Large intestine (tissue), 12 donors: Measurements from ENCODE around the gene ATP2B3. TPM values are rescaled to one million over a fixed set of nuclear protein-coding genes. Genes with fewer than 3 reads are reported as not detected.

Experiments used
- DNase-seq, 2 donors: peaks; one replicate each; pipeline versions ENCODE4 v3.0.0 to v3.0.0-alpha.2; 2013
- H3K27ac ChIP-seq: one replicate; pipeline ENCODE4 v1.5.1; 2013; ENCODE audit warnings: low read length
- H3K27me3 ChIP-seq: 2 replicates; pipeline ENCODE4 v1.6.1; 2013; ENCODE audit warnings: low read length; ENCODE audit not compliant: control insufficient read depth, insufficient read depth
- H3K36me3 ChIP-seq: 2 replicates; pipeline ENCODE4 v1.6.1; 2013; ENCODE audit warnings: low read length; ENCODE audit not compliant: control insufficient read depth, insufficient read depth
- H3K4me1 ChIP-seq: one replicate; pipeline ENCODE4 v1.6.1; 2013; ENCODE audit warnings: low read length; ENCODE audit not compliant: control insufficient read depth, insufficient read depth
- H3K4me3 ChIP-seq: one replicate; pipeline ENCODE4 v1.5.1; 2013; ENCODE audit warnings: low read length
- H3K9me3 ChIP-seq: one replicate; pipeline ENCODE4 v1.6.1; 2013; ENCODE audit warnings: mild to moderate bottlenecking, low read depth, low read length, moderate library complexity; ENCODE audit not compliant: control insufficient read depth
- WGBS: methylation state at CpG from one replicate; pipeline ENCODE4 v1.1.5; 2013; ENCODE audit warnings: low lambda C conversion rate; ENCODE audit not compliant: insufficient coverage; 5-methylcytosine and 5-hydroxymethylcytosine counted together
- long read RNA-seq, 11 donors: transcript quantifications; one replicate each; lab custom pipeline, GENCODE V29; 2026
- polyA plus RNA-seq: library from polyadenylated mRNA; unstranded; fragments of 120-200 nt; gene quantifications from one replicate; pipeline ENCODE4 v1.2.1, GENCODE V29; 2013

ATP2B3 gene
- polyA plus RNA-seq = 1.6 TPM
- long read RNA-seq, donor 1 = 0 reads
- long read RNA-seq, donor 2 = 0 reads
- long read RNA-seq, donor 3 = 0 reads
- long read RNA-seq, donor 4 = 0 reads
- long read RNA-seq, donor 5 = 0 reads
- long read RNA-seq, donor 6 = 0 reads
- long read RNA-seq, donor 7 = 0 reads
- long read RNA-seq, donor 8 = 0 reads
- long read RNA-seq, donor 9 = 0 reads
- long read RNA-seq, donor 10 = 0 reads
- long read RNA-seq, donor 11 = 0 reads

DNA sequence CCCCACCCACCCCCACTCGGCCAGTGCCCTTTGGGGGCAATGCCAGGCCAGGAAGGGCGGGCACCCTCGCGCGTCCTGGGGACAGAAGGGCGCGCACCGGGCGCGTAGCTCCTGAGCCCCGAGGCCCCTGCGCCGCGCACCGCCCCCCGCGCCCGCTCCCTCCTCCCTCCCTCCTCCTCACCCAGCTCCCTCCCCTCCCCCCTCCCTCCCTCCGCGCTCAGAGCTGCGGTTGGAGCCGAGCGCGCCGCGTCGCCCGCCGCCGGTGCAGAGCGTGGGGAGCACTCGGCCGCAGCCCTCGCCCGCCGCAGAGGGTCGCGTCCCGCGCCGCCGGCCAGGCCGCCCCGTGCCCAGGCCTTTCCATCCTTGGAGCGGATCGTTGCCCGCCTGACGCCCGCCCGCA, at the start of gene ATP2B3:
ATP2B3 (plus strand) TSS at position 220 of the 400 bp plus-strand sequence. CDS start 18,606 bp downstream, outside the sequence.
- no peak within 1 kb of the TSS for H3K4me3 ChIP-seq
- no peaks in the 10 kb centered on the region for H3K4me1 ChIP-seq
- no peak within 1 kb of the TSS for H3K27ac ChIP-seq
- peaks cover 49% of the 10 kb centered on the region for H3K27me3 ChIP-seq
- no CpG with 5 or more reads among the region's 50 CpGs for WGBS
- no peak for DNase-seq
- no peaks in the 10 kb centered on the region for H3K36me3 ChIP-seq
- H3K9me3 ChIP-seq = no peaks in the 10 kb centered on the region

DNA sequence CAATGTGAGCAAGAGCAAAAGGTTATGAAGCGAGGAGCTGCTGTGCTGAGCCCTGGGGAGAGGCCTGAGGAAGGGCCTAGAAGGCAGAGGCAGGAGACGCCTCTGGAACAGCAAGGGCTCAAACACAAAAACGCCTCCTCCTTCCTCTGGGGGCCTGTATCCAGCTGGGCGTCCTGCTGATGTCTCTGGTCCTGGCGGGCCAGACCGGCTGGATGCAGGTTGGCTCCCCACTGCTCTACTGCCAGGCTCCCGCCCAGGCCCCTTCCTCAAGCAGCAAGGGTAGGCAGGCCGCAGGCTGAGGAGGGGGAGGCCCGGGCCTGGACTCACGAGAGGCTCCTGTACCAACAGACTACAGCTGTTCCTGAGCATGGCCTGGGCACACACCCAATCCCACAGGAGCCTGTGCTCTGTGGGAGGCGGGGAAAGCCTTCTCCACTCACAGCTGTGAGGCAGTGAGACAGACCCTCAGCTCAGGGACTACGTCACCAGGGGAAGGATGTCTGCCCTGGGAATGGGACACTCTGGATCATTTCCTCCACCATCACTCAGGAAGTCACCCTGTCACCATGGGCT, 49.3 kb upstream of the ATP2B3 start:
- no peak overlapping the region for H3K27ac ChIP-seq
- peaks cover 12% of the 10 kb centered on the region for H3K4me1 ChIP-seq
- no CpG with 5 or more reads among the region's 12 CpGs for WGBS
- peaks cover 9% of the 10 kb centered on the region for H3K36me3 ChIP-seq
- no peaks in the 10 kb centered on the region for H3K9me3 ChIP-seq
- H3K4me3 ChIP-seq = no peak overlapping the region
- no peaks in the 10 kb centered on the region for H3K27me3 ChIP-seq
- DNase-seq = peak in 1 of 2 donors; percentile 18

DNA sequence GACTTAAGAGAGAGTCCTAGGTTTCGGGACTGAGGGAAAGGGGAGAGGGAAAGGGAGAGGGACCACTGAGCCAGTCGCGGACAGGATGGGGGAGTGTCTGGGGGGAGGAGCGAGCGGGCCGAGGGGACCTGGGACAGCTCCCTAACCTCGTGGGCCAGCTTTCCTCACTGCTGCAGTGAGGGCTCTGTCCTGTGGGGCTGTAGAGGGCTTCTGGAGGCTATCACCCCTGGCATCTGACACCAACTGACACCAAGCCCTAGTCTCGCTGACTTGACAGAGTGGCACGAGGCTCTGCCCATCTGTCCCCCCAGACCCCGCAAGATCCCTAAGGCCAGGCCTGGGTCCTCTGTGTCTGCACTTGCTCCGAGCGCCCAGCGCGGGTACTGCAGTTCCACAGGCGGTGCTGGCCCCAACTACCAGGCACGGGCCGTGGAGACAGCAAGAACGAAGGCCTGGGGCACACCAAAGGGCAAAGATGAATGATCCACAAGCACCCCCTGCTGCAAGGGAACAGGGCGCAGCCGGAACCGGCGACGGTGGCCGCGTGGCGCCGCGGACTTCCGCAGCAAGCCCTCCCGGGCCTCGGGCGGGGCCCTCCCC, 47.5 kb upstream of the ATP2B3 start:
- Histone ChIP-seq H3K4me3 (peak overlapping the region; percentile 59), H3K27ac (peak overlapping the region; percentile 29), H3K36me3 (no peaks in the 10 kb centered on the region), H3K9me3 (no peaks in the 10 kb centered on the region), H3K27me3 (no peaks in the 10 kb centered on the region), H3K4me1 (peaks cover 13% of the 10 kb centered on the region)
- WGBS = no CpG with 5 or more reads among the region's 32 CpGs
- no peak for DNase-seq

DNA sequence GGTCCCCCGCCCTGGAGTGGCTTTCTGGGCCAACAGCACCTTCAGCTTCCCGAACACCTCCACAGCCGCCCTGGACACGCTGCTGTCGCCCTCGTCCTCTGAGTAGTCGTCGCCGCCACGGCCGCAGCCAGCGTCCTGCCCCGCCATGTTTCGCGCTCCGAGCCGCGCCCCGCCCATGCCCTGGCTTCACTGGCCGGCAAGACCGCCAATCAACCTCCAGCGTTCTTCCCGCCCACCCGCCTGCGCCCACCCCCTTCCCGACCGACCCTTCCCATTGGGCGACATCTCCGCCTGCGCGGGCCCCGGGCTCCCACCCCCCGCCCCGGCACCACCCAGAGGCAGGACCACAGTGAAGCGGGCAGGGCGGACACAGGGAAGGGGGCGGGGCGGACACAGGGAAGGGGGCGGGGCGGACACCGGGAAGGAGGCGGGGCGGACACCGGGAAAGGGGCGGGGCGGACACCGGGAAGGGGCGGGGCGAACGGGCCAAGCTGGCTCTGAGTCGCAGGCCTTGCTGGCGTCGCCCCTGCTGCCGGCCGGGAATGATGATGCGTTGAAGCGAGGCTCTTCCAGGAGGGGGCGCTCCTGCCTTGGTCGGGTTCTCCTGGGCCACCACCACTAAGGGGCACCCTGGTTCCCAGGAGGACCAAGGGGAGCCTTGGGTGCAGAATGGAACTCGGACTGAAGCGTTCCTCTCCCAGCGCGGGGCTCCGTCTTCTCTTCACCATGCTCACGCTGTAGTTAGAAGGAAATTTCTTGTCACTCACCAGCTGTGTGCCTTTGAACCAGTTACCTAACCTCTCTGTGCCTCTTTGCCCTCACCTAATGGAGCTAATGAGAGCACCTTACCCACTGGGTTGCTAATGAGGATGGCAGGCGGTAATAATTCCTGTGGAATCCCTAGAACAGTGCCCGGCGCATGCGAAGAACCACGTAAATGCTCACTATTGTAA, 46.8 kb upstream of the ATP2B3 start, which contains the start of gene HAUS7:
HAUS7 (minus strand) TSS at position 166 of the 953 bp plus-strand sequence; CDS start at position 147, 19 bp downstream.
- Histone ChIP-seq H3K4me1 (peaks cover 18% of the 10 kb centered on the region), H3K4me3 (peak within 1 kb of the TSS; percentile 59), H3K36me3 (no peaks in the 10 kb centered on the region), H3K27ac (peak within 1 kb of the TSS; percentile 55), H3K27me3 (no peaks in the 10 kb centered on the region), H3K9me3 (no peaks in the 10 kb centered on the region)
- WGBS = no CpG with 5 or more reads among the region's 70 CpGs
- peak; percentile 87 to 88 for DNase-seq

DNA sequence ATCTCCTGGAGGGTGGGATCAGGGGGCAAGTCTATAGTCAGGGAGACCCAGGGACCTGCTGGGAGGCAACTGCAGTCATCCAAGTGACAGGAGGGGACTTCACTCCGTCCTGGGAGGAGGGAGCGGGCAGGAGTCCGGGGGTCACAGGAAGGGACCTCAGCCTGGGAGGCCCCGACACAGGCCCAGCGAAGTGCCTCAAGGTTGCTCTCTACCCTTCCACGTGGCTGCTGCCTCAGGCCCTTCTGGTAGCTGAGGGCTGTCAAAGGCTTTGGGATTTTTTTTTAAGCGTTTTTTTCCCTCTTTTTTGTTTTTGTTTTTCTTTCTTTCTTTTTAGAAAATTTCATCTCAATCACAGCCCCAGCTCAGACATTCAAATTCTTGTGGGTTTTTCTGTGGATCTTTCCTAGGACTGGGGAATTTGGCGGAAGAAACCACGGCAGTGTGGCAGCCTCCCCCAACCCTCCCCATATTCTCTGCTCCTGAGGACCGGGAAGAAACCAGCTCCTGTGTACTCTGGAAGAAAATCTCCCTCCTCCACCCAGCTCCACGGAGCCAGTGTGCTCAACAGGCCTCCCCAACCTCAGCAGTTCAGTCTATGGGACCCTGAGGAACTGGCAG, 45.7 kb upstream of the ATP2B3 start:
- no peaks in the 10 kb centered on the region for H3K9me3 ChIP-seq
- no peak overlapping the region for H3K4me3 ChIP-seq
- WGBS = 75% methylated on average over 2 of the region's 11 CpGs
- peaks cover 19% of the 10 kb centered on the region for H3K4me1 ChIP-seq
- DNase-seq = peak in 1 of 2 donors; percentile 27
- H3K27ac ChIP-seq = peak overlapping the region; percentile 55
- no peaks in the 10 kb centered on the region for H3K27me3 ChIP-seq
- H3K36me3 ChIP-seq = no peaks in the 10 kb centered on the region

DNA sequence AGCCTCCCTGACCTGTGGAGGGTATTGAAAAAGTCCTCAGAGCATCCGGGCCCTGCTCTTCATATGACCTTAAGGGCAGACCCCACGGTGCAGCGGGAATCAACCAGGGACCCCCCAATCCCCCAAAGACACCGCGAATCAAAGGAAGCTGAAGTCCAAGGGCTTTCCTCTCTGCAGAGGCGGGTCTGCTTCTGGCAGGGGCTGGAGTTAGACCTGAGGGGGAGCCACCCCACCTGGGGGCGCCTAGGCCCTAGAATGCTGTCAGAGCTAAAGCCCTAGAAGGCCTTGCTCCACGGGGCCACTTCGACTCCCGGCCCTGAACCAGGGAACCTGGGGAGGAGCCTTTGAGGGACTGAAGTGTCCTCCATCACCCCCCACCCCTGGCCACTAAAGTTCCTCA, 44.3 kb upstream of the ATP2B3 start:
- no peak for DNase-seq
- H3K4me1 ChIP-seq = peaks cover 21% of the 10 kb centered on the region
- no peaks in the 10 kb centered on the region for H3K27me3 ChIP-seq
- no peak overlapping the region for H3K27ac ChIP-seq
- WGBS = no CpG with 5 or more reads among the region's 10 CpGs
- no peaks in the 10 kb centered on the region for H3K36me3 ChIP-seq
- no peak overlapping the region for H3K4me3 ChIP-seq
- H3K9me3 ChIP-seq = no peaks in the 10 kb centered on the region

DNA sequence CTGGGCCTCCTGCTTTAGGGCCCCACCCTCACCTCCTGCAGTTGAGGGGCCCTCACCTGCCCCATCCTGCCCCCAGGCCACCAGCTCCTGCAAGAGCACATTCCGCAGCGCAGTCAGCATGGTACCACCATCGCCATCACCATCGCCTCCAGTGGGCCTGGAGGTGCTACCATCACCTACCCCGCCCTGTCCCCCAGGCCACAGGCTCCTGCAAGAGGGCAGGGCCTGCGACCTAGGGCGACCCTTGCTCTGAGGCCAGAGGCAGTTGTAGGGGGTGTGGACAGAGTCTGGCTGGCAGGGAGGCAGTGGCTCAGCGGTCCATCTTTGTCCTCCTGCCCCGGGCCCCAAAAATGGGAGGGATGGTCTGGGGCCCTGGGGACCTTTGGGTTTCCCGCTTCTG, 43.2 kb upstream of the ATP2B3 start:
- Histone ChIP-seq H3K4me3 (no peak overlapping the region), H3K27ac (no peak overlapping the region), H3K36me3 (no peaks in the 10 kb centered on the region), H3K9me3 (no peaks in the 10 kb centered on the region), H3K4me1 (peaks cover 21% of the 10 kb centered on the region), H3K27me3 (no peaks in the 10 kb centered on the region)
- no CpG with 5 or more reads among the region's 10 CpGs for WGBS
- peak in 1 of 2 donors; percentile 46 for DNase-seq

DNA sequence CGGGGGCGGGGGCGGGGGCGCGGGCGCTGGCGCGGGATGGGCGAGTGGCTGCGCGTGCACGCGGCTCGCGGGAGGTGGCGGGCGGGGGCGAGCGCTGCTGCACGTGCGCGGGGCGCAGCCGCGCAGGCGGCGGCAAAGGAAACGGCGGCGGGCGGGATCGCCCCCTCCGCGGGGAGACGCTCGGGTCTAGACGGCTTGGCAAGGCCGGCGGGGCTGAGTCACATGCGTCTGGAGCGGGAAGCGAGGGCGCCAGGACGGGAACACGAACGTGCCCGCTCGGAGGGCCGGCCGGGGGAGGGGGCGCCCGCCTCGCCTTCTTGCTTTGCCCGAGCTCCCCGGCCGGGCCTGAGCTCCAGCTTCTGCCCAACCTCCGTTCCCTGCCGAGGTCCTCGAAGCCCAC, 42.7 kb upstream of the ATP2B3 start:
- H3K4me3 ChIP-seq = peak overlapping the region; percentile 10
- no peaks in the 10 kb centered on the region for H3K9me3 ChIP-seq
- no peak overlapping the region for H3K27ac ChIP-seq

DNA sequence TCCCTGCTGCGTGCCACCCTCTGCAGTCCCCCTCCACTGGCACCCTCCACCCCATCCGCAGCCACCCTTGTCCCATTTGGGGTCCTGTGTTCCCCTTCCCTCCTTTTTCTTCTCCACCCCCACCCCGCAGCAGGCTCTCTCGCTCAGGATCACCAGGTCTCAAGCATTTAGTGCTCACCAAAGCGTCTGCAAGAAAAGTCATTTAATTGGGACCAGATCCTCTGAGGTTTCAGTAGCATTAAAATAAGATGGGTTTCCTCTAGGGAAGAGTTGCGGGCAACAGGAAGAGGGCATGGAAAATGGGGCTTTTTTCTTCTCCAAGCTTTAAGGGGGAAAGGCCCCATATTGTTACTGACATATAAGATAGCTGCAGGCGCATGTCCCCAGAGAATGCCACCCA, 42.2 kb upstream of the ATP2B3 start:
- DNase-seq = no peak
- Histone ChIP-seq H3K36me3 (no peaks in the 10 kb centered on the region), H3K27me3 (no peaks in the 10 kb centered on the region), H3K4me1 (peaks cover 18% of the 10 kb centered on the region), H3K9me3 (no peaks in the 10 kb centered on the region), H3K4me3 (no peak overlapping the region), H3K27ac (no peak overlapping the region)
- WGBS = 100% methylated on average over 1 of the region's 7 CpGs

More for the DNA sequence above, 42.7 kb upstream of the ATP2B3 start:
- Histone ChIP-seq H3K36me3 (no peaks in the 10 kb centered on the region), H3K4me1 (peaks cover 18% of the 10 kb centered on the region), H3K27me3 (no peaks in the 10 kb centered on the region)
- no CpG with 5 or more reads among the region's 59 CpGs for WGBS
- DNase-seq = peak in 1 of 2 donors; percentile 59
